A673 (cell line): ENCODE results near the gene CALR. TPM values are rescaled to one million over a fixed set of nuclear protein-coding genes. Genes with fewer than 3 reads are reported as not detected.

Experiments
- BruUV-seq: library from RNA; stranded (reverse); fragments of 400-500 nt; replicated peaks from 2 replicates; lab custom pipeline; 2021; lab: Mats Ljungman, UMichigan
- CTCF ChIA-PET: fragments of 300-600 bp; sonication (Branson Sonifier 250); formaldehyde crosslinking; loops from one replicate; lab custom pipeline; 2022; ENCODE audit warnings: antibody characterized with exemption; lab: Charles Lee
- POLR2A ChIA-PET: fragments of 300-600 bp; sonication (Branson Sonifier 250); formaldehyde crosslinking; loops from one replicate; lab custom pipeline; 2022; ENCODE audit warnings: antibody characterized with exemption; ENCODE audit not compliant: low non-redundant PET; lab: Charles Lee
- DNase-seq: peaks from one replicate; pipeline ENCODE4 v3.0.0-alpha.2; 2015; ENCODE audit warnings: low spot score
- H3K27ac ChIP-seq: fragments of 200-600 bp; sonication (generic); 2 replicates; pipeline ENCODE4 v1.5.1; 2016; ENCODE audit warnings: mixed run types, low read depth, mild to moderate bottlenecking, mixed read lengths, antibody characterized with exemption, low read length; ENCODE audit not compliant: poor library complexity, severe bottlenecking
- H3K27me3 ChIP-seq: fragments of 200-600 bp; sonication (generic); replicated peaks from 2 replicates; pipeline ENCODE4 v1.6.1; 2017; ENCODE audit warnings: mixed run types, low read depth, mild to moderate bottlenecking, mixed read lengths, antibody characterized with exemption, low read length; ENCODE audit not compliant: insufficient read depth, poor library complexity
- H3K36me3 ChIP-seq: fragments of 200-600 bp; sonication (generic); 2 replicates; pipeline ENCODE4 v1.6.1; 2016; ENCODE audit warnings: mixed run types, mild to moderate bottlenecking, mixed read lengths, antibody characterized with exemption, low read length; ENCODE audit not compliant: insufficient read depth, poor library complexity, severe bottlenecking
- H3K4me1 ChIP-seq: fragments of 200-600 bp; sonication (generic); 2 replicates; pipeline ENCODE4 v1.6.1; 2017; ENCODE audit warnings: mixed run types, mild to moderate bottlenecking, mixed read lengths, antibody characterized with exemption, low read length; ENCODE audit not compliant: insufficient read depth, poor library complexity, severe bottlenecking
- H3K4me3 ChIP-seq: fragments of 200-600 bp; sonication (generic); 2 replicates; pipeline ENCODE4 v1.5.1; 2016; ENCODE audit warnings: low read depth, mixed run types, mild to moderate bottlenecking, mixed read lengths, low read length; ENCODE audit not compliant: poor library complexity, severe bottlenecking
- H3K9me3 ChIP-seq: fragments of 200-600 bp; sonication (generic); 2 replicates; pipeline ENCODE4 v1.6.1; 2016; ENCODE audit warnings: mixed run types, low read depth, mild to moderate bottlenecking, mixed read lengths, antibody characterized with exemption, low read length; ENCODE audit not compliant: poor library complexity, severe bottlenecking
- EZH2 ChIP-seq: fragments of 200-600 bp; sonication (generic); IDR thresholded peaks from 2 replicates; pipeline ENCODE4 v1.6.1; 2017; ENCODE audit warnings: borderline replicate concordance, low read depth, mild to moderate bottlenecking, mixed read lengths, antibody characterized with exemption, low read length; ENCODE audit not compliant: poor library complexity, severe bottlenecking
- intact Hi-C: fragments of 100-400 bp; cut with micrococcal nuclease; formaldehyde crosslinking; loops from one replicate; pipeline ENCODE4 v1.10.0; 2022; ENCODE audit not compliant: unreplicated experiment
- total RNA-seq: library from RNA; stranded (reverse); gene quantifications from 2 replicates; pipeline ENCODE4 v1.2.3, GENCODE V29; 2021
- TF ChIP-seq, protein P1 (sequence below): fragments of 300-800, 200-600 bp; sonication (generic); conservative IDR thresholded peaks from 2 replicates; pipeline ENCODE4 v1.5.1; 2017; ENCODE audit warnings: low read depth, mild to moderate bottlenecking, antibody characterized with exemption, low read length, moderate library complexity, mixed read lengths

Gene CALR
- total RNA-seq, 1 experiment from 2014 or later, result 994 TPM

DNA sequence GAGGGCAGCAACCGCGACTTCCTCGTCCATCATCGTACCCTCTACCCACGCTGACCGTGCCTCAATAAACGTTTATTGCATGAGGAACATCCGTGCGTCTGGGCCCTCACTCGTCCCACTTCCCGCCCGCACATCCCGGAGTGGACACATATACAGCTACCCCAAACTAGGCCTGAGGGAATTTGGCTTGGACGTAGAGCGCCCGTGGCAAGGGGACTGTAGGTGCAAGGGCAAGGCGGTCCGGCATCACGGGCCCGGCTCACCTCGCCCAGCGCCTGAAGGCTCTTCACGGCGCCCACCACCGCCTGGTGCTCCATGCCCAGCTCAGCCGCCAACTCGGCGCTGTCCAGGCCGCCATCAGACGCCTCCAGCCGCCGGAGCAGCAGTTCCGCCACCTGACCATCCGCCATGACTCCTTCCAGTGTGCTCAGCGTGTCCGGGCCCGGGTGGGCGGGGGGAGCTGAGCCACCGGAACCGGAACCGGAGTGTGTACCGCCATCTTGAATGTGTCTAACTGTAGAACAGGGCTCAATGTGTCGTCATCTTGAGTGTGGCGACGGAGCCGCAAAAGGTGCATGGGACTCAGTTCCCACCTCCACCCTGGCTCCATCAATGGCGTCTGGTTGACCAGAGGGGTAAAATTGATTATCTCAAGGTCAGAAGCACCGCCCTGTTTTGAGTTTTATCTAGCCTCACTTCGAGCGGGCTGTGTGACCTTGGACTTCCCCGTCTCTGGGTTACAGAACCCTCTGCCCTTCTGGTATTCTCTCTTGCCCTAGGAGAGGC, 4.9 kb upstream of the CALR start, which contains the start of gene FARSA:
TSS of gene FARSA (minus strand) at position 425 of the 786 bp plus-strand sequence. CDS start at position 410, 15 bp downstream.
- Histone ChIP-seq H3K4me1 (peaks cover 19% of the 10 kb centered on the region), H3K36me3 (peaks cover 29% of the 10 kb centered on the region), H3K27me3 (no peaks in the 10 kb centered on the region), H3K9me3 (no peaks in the 10 kb centered on the region), H3K27ac (peak within 1 kb of the TSS; percentile 84), H3K4me3 (peak within 1 kb of the TSS; percentile 95)
- CTCF ChIA-PET, result interaction anchor here (0.5 kb wide), 1 partner anchor 19 kb away, joined by 3 read pairs; no protein-coding TSS in a partner anchor
- POLR2A ChIA-PET, result interaction anchor here (0.6 kb wide), 2 partner anchors 40 to 142 kb away, joined by 3 to 5 read pairs; partner anchors contain the start of gene JUNB
- peak; percentile 95 for DNase-seq
- no peak for TF ChIP-seq EZH2
- TF ChIP-seq, protein P1, sequence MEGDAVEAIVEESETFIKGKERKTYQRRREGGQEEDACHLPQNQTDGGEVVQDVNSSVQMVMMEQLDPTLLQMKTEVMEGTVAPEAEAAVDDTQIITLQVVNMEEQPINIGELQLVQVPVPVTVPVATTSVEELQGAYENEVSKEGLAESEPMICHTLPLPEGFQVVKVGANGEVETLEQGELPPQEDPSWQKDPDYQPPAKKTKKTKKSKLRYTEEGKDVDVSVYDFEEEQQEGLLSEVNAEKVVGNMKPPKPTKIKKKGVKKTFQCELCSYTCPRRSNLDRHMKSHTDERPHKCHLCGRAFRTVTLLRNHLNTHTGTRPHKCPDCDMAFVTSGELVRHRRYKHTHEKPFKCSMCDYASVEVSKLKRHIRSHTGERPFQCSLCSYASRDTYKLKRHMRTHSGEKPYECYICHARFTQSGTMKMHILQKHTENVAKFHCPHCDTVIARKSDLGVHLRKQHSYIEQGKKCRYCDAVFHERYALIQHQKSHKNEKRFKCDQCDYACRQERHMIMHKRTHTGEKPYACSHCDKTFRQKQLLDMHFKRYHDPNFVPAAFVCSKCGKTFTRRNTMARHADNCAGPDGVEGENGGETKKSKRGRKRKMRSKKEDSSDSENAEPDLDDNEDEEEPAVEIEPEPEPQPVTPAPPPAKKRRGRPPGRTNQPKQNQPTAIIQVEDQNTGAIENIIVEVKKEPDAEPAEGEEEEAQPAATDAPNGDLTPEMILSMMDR, result no peak
- intact Hi-C loops, result no loop called here
- TSS peak; percentile 63 for BruUV-seq

DNA sequence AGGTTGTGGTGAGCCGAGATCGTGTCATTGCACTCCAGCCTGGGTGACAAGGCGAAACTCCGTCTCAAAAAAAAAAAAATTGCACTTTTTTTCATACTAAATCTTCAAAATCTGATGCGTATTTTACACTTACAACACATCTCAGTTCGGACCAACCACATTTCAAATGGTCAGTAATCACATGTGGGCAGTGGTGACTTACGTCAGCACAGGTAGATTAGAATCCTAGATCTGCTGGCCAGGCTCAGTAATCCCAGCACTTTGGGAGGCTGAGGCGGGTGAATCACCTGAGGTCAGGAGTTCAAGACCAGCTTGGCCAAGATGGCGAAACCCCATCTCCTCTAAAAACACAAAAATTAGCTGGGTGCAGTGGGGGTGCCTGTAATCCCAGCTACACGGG, 3.3 kb upstream of the CALR start:
- no peak overlapping the region for H3K27ac ChIP-seq
- intact Hi-C loops, result no loop called here
- H3K4me1 ChIP-seq, result peaks cover 25% of the 10 kb centered on the region
- H3K9me3 ChIP-seq, result no peaks in the 10 kb centered on the region
- BruUV-seq, result no TSS peak
- ChIA-PET POLR2A (no interaction called here), CTCF (no interaction called here)
- no peak for TF ChIP-seq EZH2
- TF ChIP-seq, protein P1, result no peak
- no peak for DNase-seq
- peaks cover 28% of the 10 kb centered on the region for H3K36me3 ChIP-seq
- no peak overlapping the region for H3K4me3 ChIP-seq
- no peaks in the 10 kb centered on the region for H3K27me3 ChIP-seq

DNA sequence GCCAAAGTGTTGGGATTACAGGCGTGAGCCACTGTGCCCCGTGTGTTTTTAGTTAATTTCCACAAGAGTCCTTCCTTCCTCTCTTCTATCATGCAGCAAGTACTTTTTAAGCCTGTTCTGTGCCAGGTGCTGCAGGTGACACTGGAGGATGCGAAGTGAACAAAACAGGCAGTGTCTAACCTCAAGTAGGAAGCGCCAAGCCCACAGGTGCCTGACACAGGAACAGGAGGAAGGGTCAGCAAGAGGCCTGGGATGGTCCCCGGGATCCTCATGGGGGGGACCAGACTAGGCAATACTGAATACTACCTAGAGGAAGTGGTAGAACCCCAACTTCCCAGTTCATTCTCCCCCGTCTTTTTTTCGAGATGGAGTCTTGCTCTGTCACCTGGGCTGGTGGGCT, 1.8 kb upstream of the CALR start:
- Histone ChIP-seq H3K4me1 (peaks cover 38% of the 10 kb centered on the region), H3K27ac (no peak overlapping the region), H3K27me3 (no peaks in the 10 kb centered on the region), H3K36me3 (peaks cover 31% of the 10 kb centered on the region), H3K9me3 (no peaks in the 10 kb centered on the region), H3K4me3 (no peak overlapping the region)
- TF ChIP-seq, protein P1, result no peak
- no peak for TF ChIP-seq EZH2
- ChIA-PET POLR2A (no interaction called here), CTCF (no interaction called here)
- DNase-seq, result no peak
- BruUV-seq, result no TSS peak
- intact Hi-C loops, result no loop called here
